Activated CD8-positive, alpha-beta T cell treated with anti-CD3 and anti-CD28 coated beads for 36 hours (primary cell): ENCODE data around the gene OGFOD2. TPM values are rescaled to one million over a fixed set of nuclear protein-coding genes. Genes with fewer than 3 reads are reported as not detected.

Source experiments
- ATAC-seq: fragments of 200-7000 bp; cut with Tn5 transposase; one replicate; pipeline ENCODE4 v1.10.0; 2021; ENCODE audit warnings: mild to moderate bottlenecking, moderate library complexity
- CTCF ChIA-PET: fragments of 350-600 bp; sonication (Branson Sonifier 250); formaldehyde crosslinking; loops from one replicate; lab custom pipeline; 2021; ENCODE audit warnings: antibody characterized with exemption; lab: Charles Lee
- POLR2A ChIA-PET: fragments of 350-600 bp; sonication (Branson Sonifier 250); formaldehyde crosslinking; loops from one replicate; lab custom pipeline; 2021; ENCODE audit warnings: antibody characterized with exemption; lab: Charles Lee
- DNase-seq: peaks from one replicate; pipeline ENCODE4 v3.0.0-alpha.2; 2020
- H3K27ac Mint-ChIP-seq: one replicate; pipeline ENCODE4 v1.8.0; 2021; ENCODE audit warnings: mild to moderate bottlenecking, mixed read lengths
- H3K27me3 Mint-ChIP-seq: one replicate; pipeline ENCODE4 v1.8.0; 2021; ENCODE audit warnings: mixed read lengths
- H3K36me3 Mint-ChIP-seq: one replicate; pipeline ENCODE4 v1.8.0; 2021; ENCODE audit warnings: low read depth, mixed read lengths
- H3K4me1 Mint-ChIP-seq: one replicate; pipeline ENCODE4 v1.8.0; 2021; ENCODE audit warnings: low read depth, mixed read lengths
- H3K4me3 Mint-ChIP-seq: one replicate; pipeline ENCODE4 v1.8.0; 2021; ENCODE audit warnings: mild to moderate bottlenecking, moderate library complexity, mixed read lengths
- H3K9me3 Mint-ChIP-seq: one replicate; pipeline ENCODE4 v1.8.0; 2021; ENCODE audit warnings: mixed read lengths
- intact Hi-C: fragments of 100-400 bp; cut with micrococcal nuclease; formaldehyde crosslinking; loops from one replicate; pipeline ENCODE4 v1.10.0; 2022
- total RNA-seq, 2 experiments: library from RNA; stranded (reverse); gene quantifications; one replicate each; pipeline ENCODE4 v1.2.3, GENCODE V29; 2021
- TF ChIP-seq, protein P1 (sequence below): fragments of 200-600 bp; IDR thresholded peaks from one replicate; pipeline ENCODE4 v1.8.0; 2022; ENCODE audit warnings: antibody characterized with exemption, mild to moderate bottlenecking

OGFOD2 gene
- total RNA-seq, 2 experiments from 2014 or later = 27.1 to 31.5 TPM

DNA sequence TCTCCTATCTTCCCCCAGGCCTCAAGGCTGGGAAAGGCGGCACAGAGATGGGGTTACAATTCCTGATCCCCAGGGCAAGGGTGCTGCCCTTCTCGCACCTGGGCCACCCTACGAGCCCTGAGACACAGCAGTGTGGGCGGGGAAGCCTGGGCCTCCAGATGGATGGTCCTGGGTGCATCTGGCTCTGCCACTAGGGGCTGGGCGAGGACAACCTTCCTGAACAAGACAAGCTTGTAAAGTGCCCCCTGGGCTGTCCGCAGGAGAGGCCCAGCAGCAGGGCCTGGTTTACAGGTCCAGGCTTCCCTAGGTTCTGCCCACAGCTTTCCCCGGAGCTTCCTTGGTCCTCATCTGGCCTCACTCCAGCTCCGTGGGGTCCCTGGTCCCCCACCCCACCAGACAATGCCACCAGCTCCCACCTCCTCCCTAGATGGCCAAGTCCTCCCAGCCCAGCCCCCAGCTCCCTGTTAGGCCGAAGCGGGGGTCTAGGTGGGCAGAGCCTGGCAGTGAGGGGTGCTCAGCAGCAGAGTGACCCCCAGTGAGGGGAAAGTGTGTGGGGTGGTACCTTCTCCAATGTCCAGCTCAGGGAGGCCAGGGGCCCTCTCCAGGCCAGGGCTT lies 14.3 kb downstream of the OGFOD2 start:
- intact Hi-C loops = no loop called here
- peaks cover 9% of the 10 kb centered on the region for H3K36me3 Mint-ChIP-seq
- TF ChIP-seq, protein P1, sequence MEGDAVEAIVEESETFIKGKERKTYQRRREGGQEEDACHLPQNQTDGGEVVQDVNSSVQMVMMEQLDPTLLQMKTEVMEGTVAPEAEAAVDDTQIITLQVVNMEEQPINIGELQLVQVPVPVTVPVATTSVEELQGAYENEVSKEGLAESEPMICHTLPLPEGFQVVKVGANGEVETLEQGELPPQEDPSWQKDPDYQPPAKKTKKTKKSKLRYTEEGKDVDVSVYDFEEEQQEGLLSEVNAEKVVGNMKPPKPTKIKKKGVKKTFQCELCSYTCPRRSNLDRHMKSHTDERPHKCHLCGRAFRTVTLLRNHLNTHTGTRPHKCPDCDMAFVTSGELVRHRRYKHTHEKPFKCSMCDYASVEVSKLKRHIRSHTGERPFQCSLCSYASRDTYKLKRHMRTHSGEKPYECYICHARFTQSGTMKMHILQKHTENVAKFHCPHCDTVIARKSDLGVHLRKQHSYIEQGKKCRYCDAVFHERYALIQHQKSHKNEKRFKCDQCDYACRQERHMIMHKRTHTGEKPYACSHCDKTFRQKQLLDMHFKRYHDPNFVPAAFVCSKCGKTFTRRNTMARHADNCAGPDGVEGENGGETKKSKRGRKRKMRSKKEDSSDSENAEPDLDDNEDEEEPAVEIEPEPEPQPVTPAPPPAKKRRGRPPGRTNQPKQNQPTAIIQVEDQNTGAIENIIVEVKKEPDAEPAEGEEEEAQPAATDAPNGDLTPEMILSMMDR = no peak
- no peak for DNase-seq
- no peaks in the 10 kb centered on the region for H3K27me3 Mint-ChIP-seq
- POLR2A ChIA-PET = interaction anchor here (0.6 to 2.4 kb wide), 3 partner anchors 11 to 161 kb away, joined by 3 to 9 read pairs (median 4); partner anchors contain the start of genes OGFOD2 and PITPNM2
- H3K4me1 Mint-ChIP-seq = peaks cover 11% of the 10 kb centered on the region
- CTCF ChIA-PET = interaction anchor here (0.9 kb wide), 2 partner anchors 8 to 33 kb away, joined by 3 to 4 read pairs; no protein-coding TSS in a partner anchor
- H3K4me3 Mint-ChIP-seq = no peak overlapping the region
- no peaks in the 10 kb centered on the region for H3K9me3 Mint-ChIP-seq
- H3K27ac Mint-ChIP-seq = no peak overlapping the region
- no peak for ATAC-seq

DNA sequence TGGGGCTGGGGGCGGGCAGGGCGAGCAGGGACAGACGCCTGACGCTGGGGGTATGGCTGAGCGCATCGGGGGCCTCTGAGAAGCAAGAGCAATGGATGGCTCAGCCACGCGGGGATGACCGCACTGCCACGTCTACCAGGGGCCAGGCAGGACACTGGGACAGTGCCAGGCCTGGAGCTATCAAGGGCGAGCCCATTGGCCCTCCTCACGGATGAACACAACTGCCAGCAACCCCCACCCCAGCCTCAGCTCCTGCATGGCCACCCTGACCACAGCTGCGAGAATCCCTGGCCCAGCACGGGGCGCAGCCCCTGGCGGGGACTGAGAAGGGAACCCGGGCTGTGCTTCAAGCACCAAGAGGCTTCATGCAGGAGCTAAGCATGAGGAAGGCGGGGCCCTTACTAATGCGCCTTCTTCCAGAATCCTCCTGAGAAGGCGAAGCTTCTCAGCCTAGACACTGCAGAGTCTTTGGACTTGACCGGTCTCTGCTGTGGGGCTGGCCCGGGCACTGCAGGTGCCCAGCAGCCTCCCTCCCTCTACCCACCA lies 14.9 kb downstream of the OGFOD2 start:
- Mint-ChIP-seq H3K27me3 (no peaks in the 10 kb centered on the region), H3K27ac (no peak overlapping the region), H3K9me3 (no peaks in the 10 kb centered on the region), H3K4me1 (peaks cover 8% of the 10 kb centered on the region), H3K4me3 (no peak overlapping the region), H3K36me3 (peaks cover 7% of the 10 kb centered on the region)
- ATAC-seq = no peak
- POLR2A ChIA-PET = interaction anchor here (1.1 to 2.4 kb wide), 3 partner anchors 8 to 161 kb away, joined by 3 to 9 read pairs (median 4); partner anchors contain the start of genes OGFOD2 and PITPNM2
- DNase-seq = no peak
- TF ChIP-seq, protein P1 = no peak
- intact Hi-C loops = no loop called here
- CTCF ChIA-PET = interaction anchor here (0.9 to 1.7 kb wide), 3 partner anchors 9 to 129 kb away, joined by 3 to 5 read pairs (median 4); no protein-coding TSS in a partner anchor

DNA sequence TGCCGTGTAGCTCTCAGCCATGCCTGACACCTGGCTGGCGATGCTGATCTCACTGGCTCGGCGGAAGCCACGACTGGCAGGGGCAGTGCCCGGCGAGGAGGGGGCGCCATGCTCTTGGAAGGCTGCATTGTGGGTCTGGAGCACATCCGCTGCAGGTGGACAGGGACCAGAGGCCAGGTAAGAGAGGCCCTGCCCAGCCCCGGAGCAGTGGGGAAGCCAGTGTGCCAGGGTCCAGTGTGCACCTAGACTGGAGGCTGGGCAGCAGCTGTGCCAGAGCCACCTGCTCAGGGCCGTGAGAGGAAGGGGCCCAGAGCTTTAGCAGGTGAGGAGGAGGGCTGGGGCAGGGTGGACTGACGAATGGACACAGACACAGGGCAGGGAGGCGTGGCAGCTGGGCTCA lies 15.5 kb downstream of the OGFOD2 start:
- H3K9me3 Mint-ChIP-seq = no peaks in the 10 kb centered on the region
- ATAC-seq = no peak
- ChIA-PET POLR2A (interaction anchor here (1.1 to 2.4 kb wide), 2 partner anchors 9 to 15 kb away, joined by 3 to 9 read pairs; partner anchors contain the start of gene OGFOD2), CTCF (interaction anchor here (0.9 to 1.7 kb wide), 2 partner anchors 9 to 129 kb away, joined by 4 to 5 read pairs; no protein-coding TSS in a partner anchor)
- H3K27ac Mint-ChIP-seq = no peak overlapping the region
- no peak for DNase-seq
- H3K36me3 Mint-ChIP-seq = peaks cover 2% of the 10 kb centered on the region
- peaks cover 8% of the 10 kb centered on the region for H3K4me1 Mint-ChIP-seq
- TF ChIP-seq, protein P1 = no peak
- no peaks in the 10 kb centered on the region for H3K27me3 Mint-ChIP-seq
- intact Hi-C loops = no loop called here
- no peak overlapping the region for H3K4me3 Mint-ChIP-seq

DNA sequence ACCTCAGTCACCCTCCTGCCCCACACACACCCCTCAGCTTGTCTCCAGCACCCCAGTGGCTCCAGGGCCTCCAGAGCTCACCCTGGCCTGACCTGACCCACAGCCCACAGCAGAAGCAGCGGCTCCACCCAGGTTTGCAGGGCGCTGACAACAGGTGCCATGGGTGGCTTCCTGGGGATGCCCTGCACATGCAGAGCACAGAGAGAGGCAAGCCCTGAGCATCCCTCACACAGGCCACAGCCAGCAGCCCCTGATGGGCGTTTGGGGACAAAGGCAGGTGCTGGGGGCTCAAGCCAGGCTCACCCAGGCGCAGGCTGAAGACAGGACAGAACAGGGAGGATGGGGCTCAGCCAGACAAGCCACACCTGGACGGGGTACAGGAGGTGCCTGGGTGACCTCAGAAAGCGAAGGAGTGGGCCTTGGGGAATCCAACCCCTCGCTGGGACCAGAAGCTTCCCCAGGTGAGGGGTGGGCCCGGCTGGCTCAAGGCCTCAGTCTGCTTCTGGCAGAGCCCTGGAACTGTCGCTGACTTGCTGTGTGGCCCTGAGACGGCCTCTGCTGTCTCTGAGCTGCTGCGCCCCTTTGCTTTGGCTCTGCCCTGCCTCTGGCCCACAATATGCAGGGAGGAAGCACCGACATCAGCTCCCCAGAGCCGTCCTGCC lies 16.0 kb downstream of the OGFOD2 start:
- intact Hi-C loops = no loop called here
- H3K36me3 Mint-ChIP-seq = peaks cover 2% of the 10 kb centered on the region
- CTCF ChIA-PET = interaction anchor here (1.7 kb wide), 1 partner anchor 130 kb away, joined by 5 read pairs; no protein-coding TSS in a partner anchor
- H3K27me3 Mint-ChIP-seq = no peaks in the 10 kb centered on the region
- no peak overlapping the region for H3K27ac Mint-ChIP-seq
- no peaks in the 10 kb centered on the region for H3K9me3 Mint-ChIP-seq
- TF ChIP-seq, protein P1 = no peak
- ATAC-seq (no peak), DNase-seq (no peak)
- H3K4me1 Mint-ChIP-seq = peaks cover 8% of the 10 kb centered on the region
- no peak overlapping the region for H3K4me3 Mint-ChIP-seq
- POLR2A ChIA-PET = interaction anchor here (0.9 to 2.4 kb wide), 5 partner anchors 9 to 160 kb away, joined by 3 to 9 read pairs (median 3); partner anchors contain the start of genes OGFOD2 and PITPNM2
